Astrocyte (in vitro differentiated cells and primary cell): ENCODE results near the gene GSK3B. TPM values are rescaled to one million over a fixed set of nuclear protein-coding genes. Genes with fewer than 3 reads are reported as not detected.

Experiments used
- DNase-seq: peaks from one replicate; pipeline ENCODE4 v3.0.0-alpha.2; 2010; ENCODE audit warnings: low read depth
- FAIRE-seq: peaks from 2 replicates; lab custom pipeline; 2011; peaks lifted over from hg19 to GRCh38; lab: Jason Lieb, UNC
- H2AFZ ChIP-seq: 2 replicates; pipeline ENCODE4 v1.6.0; 2012; ENCODE audit warnings: low read depth, low read length, inconsistent platforms
- H3K27ac ChIP-seq: 2 replicates; pipeline ENCODE4 v1.5.1; 2011; ENCODE audit warnings: low read depth, low read length, inconsistent platforms
- H3K27me3 ChIP-seq: 2 replicates; pipeline ENCODE4 v1.6.0; 2011; ENCODE audit warnings: low read length, inconsistent platforms; ENCODE audit not compliant: insufficient read depth
- H3K36me3 ChIP-seq: 2 replicates; pipeline ENCODE4 v1.5.1; 2011; ENCODE audit warnings: low read length, inconsistent platforms; ENCODE audit not compliant: insufficient read depth
- H3K4me1 ChIP-seq: 2 replicates; pipeline ENCODE4 v1.5.1; 2011; ENCODE audit warnings: low read length, inconsistent platforms; ENCODE audit not compliant: insufficient read depth
- H3K4me2 ChIP-seq: 2 replicates; pipeline ENCODE4 v1.6.0; 2012; ENCODE audit warnings: low read length, inconsistent platforms
- H3K4me3 ChIP-seq: 2 replicates; pipeline ENCODE4 v1.5.1; 2011; ENCODE audit warnings: low read depth, mild to moderate bottlenecking, low read length, inconsistent platforms; ENCODE audit not compliant: insufficient read depth
- H3K79me2 ChIP-seq: 2 replicates; pipeline ENCODE4 v1.6.0; 2012; ENCODE audit warnings: mild to moderate bottlenecking, low read length, inconsistent platforms; ENCODE audit not compliant: insufficient read depth
- H3K9ac ChIP-seq: 2 replicates; pipeline ENCODE4 v1.6.0; 2012; ENCODE audit warnings: mild to moderate bottlenecking, low read length, inconsistent platforms
- H3K9me3 ChIP-seq: 2 replicates; pipeline ENCODE4 v1.5.1; 2012; ENCODE audit warnings: low read depth, mild to moderate bottlenecking, low read length, inconsistent platforms; ENCODE audit not compliant: insufficient read depth
- H4K20me1 ChIP-seq: 2 replicates; pipeline ENCODE4 v1.6.0; 2012; ENCODE audit warnings: low read length, inconsistent platforms; ENCODE audit not compliant: insufficient read depth
- H3K27ac Mint-ChIP-seq: one replicate; pipeline ENCODE4 v1.8.0; 2021; ENCODE audit warnings: mild to moderate bottlenecking, mixed read lengths; ENCODE audit not compliant: unreplicated experiment
- H3K27me3 Mint-ChIP-seq: one replicate; pipeline ENCODE4 v1.8.0; 2021; ENCODE audit warnings: low read depth, mixed read lengths; ENCODE audit not compliant: unreplicated experiment
- H3K36me3 Mint-ChIP-seq: one replicate; pipeline ENCODE4 v1.8.0; 2021; ENCODE audit warnings: low read depth, mixed read lengths; ENCODE audit not compliant: unreplicated experiment
- H3K4me1 Mint-ChIP-seq: one replicate; pipeline ENCODE4 v1.8.0; 2021; ENCODE audit warnings: low read depth, mixed read lengths; ENCODE audit not compliant: unreplicated experiment
- H3K4me3 Mint-ChIP-seq: one replicate; pipeline ENCODE4 v1.8.0; 2021; ENCODE audit warnings: mild to moderate bottlenecking, moderate library complexity, mixed read lengths; ENCODE audit not compliant: unreplicated experiment
- H3K9me3 Mint-ChIP-seq: one replicate; pipeline ENCODE4 v1.8.0; 2021; ENCODE audit warnings: mild to moderate bottlenecking, mixed read lengths; ENCODE audit not compliant: unreplicated experiment
- CTCF ChIP-seq: IDR thresholded peaks from 2 replicates; pipeline ENCODE4 v1.5.1; 2011; ENCODE audit warnings: low read depth, mild to moderate bottlenecking, inconsistent platforms, low read length, moderate library complexity; ENCODE audit not compliant: insufficient read depth
- EZH2 ChIP-seq: IDR thresholded peaks from 2 replicates; pipeline ENCODE4 v1.6.1; 2012; ENCODE audit warnings: mild to moderate bottlenecking, low read length, inconsistent platforms; ENCODE audit not compliant: insufficient read depth
- total RNA-seq: library from RNA; stranded (reverse); gene quantifications from 2 replicates; pipeline ENCODE4 v1.2.1, GENCODE V29; 2021

GSK3B gene
- total RNA-seq, 1 donor from 2014 or later = 80.6 TPM

DNA sequence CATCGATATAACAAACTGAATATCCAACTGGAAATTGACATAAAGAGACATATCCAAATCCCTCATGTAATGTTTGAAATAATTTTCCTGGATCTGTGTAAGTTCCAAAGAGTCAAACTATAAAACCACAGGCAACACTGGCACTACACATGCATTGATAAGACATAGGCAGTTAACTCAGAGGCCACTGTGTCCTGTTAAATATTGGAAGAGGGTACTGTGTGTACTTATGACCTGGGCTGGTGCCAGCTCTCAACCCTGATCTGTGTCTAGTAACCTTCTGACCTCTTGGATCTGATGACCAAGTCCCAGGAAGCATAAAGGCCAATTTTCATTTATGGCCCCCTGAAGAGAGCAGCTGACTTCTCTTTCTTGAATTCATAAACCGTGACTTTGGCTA lies 307.8 kb downstream of the GSK3B start:
- Histone ChIP-seq H4K20me1 (no peaks in the 10 kb centered on the region), H2AFZ (no peak overlapping the region), H3K27ac (no peak overlapping the region), H3K9ac (no peak overlapping the region), H3K4me3 (no peak overlapping the region), H3K79me2 (no peaks in the 10 kb centered on the region), H3K9me3 (no peaks in the 10 kb centered on the region), H3K27me3 (no peaks in the 10 kb centered on the region), H3K4me1 (no peaks in the 10 kb centered on the region), H3K36me3 (no peaks in the 10 kb centered on the region), H3K4me2 (no peak overlapping the region)
- TF ChIP-seq EZH2 (no peak), CTCF (no peak)
- Mint-ChIP-seq H3K4me1 (no peaks in the 10 kb centered on the region), H3K27me3 (peaks cover 6% of the 10 kb centered on the region), H3K9me3 (no peaks in the 10 kb centered on the region), H3K36me3 (no peaks in the 10 kb centered on the region), H3K27ac (no peak overlapping the region), H3K4me3 (no peak overlapping the region)
- no peak for DNase-seq
- FAIRE-seq = no peak

- no peak overlapping the region for H3K4me3 ChIP-seq
- Mint-ChIP-seq H3K4me1 (no peaks in the 10 kb centered on the region), H3K27me3 (peaks cover 8% of the 10 kb centered on the region), H3K27ac (no peak overlapping the region), H3K36me3 (no peaks in the 10 kb centered on the region), H3K4me3 (no peak overlapping the region), H3K9me3 (no peaks in the 10 kb centered on the region)
- no peaks in the 10 kb centered on the region for H3K36me3 ChIP-seq
- H3K79me2 ChIP-seq = no peaks in the 10 kb centered on the region
- H3K9me3 ChIP-seq = no peaks in the 10 kb centered on the region
- H3K27me3 ChIP-seq = no peaks in the 10 kb centered on the region
- H3K4me1 ChIP-seq = no peaks in the 10 kb centered on the region
- no peak overlapping the region for H3K9ac ChIP-seq
- H3K4me2 ChIP-seq = no peak overlapping the region
- no peaks in the 10 kb centered on the region for H4K20me1 ChIP-seq
- H2AFZ ChIP-seq = no peak overlapping the region
- no peak overlapping the region for H3K27ac ChIP-seq
- FAIRE-seq (no peak), DNase-seq (no peak)
- no peak for TF ChIP-seq EZH2
- TF ChIP-seq CTCF = no peak
Measured at GRCh38 chr3:119783883-119784282, 310.4 kb downstream of the GSK3B start.

DNA sequence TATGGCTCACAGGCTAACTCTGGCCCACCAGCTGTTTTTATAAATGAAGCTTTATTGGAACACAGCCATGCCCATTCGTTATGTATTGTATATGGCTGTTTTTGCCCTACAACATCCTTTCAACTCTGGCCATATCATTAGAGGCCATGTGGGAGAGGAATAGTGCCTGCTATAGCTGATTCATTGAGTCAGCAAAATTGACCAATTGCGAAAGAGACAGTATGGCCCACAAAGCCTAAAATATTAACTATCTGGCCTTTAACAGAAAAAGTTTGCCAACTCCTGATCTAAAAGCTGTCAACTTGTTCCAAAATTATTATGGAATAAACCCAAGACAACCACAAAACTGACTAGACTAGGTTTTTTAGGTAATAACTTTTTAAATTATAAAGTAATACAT lies 311.0 kb downstream of the GSK3B start:
- Histone ChIP-seq H2AFZ (no peak overlapping the region), H3K4me2 (no peak overlapping the region), H3K27ac (no peak overlapping the region), H3K4me1 (no peaks in the 10 kb centered on the region), H4K20me1 (no peaks in the 10 kb centered on the region), H3K36me3 (no peaks in the 10 kb centered on the region), H3K27me3 (no peaks in the 10 kb centered on the region), H3K79me2 (no peaks in the 10 kb centered on the region), H3K4me3 (no peak overlapping the region), H3K9me3 (no peaks in the 10 kb centered on the region), H3K9ac (no peak overlapping the region)
- H3K4me1 Mint-ChIP-seq = no peaks in the 10 kb centered on the region
- no peaks in the 10 kb centered on the region for H3K9me3 Mint-ChIP-seq
- no peak for DNase-seq
- no peak overlapping the region for H3K4me3 Mint-ChIP-seq
- no peak for TF ChIP-seq CTCF
- TF ChIP-seq EZH2 = no peak
- no peak overlapping the region for H3K27ac Mint-ChIP-seq
- H3K27me3 Mint-ChIP-seq = peaks cover 8% of the 10 kb centered on the region
- no peaks in the 10 kb centered on the region for H3K36me3 Mint-ChIP-seq
- no peak for FAIRE-seq
